Measurements from ENCODE around the gene ABCA13.
"Not testable (repeated sequence)": the region's sequence is repeated elsewhere in the genome, so short reads cannot be mapped to it uniquely, and the experiment has no call there.

Gene ABCA13

DNA sequence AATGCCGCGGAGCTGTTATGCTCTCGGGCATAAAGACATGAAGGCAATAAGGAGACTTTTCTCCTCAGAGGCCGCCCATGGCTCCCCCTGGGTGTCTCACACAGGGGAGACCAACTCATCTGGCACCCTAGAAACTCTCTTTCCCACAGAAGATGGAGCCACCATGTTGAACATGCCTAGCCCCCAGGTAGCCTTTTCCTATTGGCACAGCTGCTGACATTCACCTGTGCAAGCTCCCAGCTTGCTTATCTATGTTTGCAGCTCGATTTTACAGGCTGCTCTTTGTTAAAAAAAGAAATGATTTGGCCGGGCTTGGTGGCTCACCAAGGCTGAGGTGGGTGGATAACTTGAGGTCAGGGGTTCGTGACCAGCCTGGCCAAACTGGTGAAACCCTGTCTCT is 23.6 kb upstream of the ABCA13 start:
- 87 to 92% methylated on average over 7 of the region's 7 CpGs for WGBS, 2 experiments

DNA sequence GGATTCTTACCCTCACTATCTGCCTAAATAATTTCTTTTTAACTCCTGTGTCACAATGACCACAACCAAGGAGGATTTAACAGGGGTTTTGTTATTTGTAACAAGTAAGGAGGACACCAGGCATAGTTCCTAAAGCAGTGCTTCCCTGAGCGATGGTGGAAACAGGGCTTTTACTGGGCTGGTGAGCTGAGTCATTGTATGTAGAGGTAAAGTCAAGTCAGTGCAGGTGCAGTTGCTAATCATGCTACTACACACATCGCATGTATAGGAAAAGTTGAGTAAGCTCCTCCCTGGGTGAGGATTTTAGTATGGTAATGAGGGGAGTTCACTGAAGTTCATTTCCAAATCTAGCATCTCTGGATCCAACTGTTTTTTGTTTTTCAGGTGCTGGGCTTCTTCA is 22.9 kb upstream of the ABCA13 start:
- 96% methylated on average over 2 of the region's 2 CpGs for WGBS, 2 experiments
- Histone ChIP-seq H3K27me3 (ENCODE audit: control insufficient read depth, insufficient read depth, low read length, poor library complexity, severe bottlenecking) (no peaks in the 10 kb centered on the region), H3K27ac (ENCODE audit: insufficient read depth, low read depth, low read length, poor library complexity, severe bottlenecking) (no peak overlapping the region), H3K4me1 (ENCODE audit: control insufficient read depth, insufficient read depth, low read length) (no peaks in the 10 kb centered on the region), H3K4me3 (ENCODE audit: insufficient read depth, low read depth, low read length) (no peak overlapping the region), H3K9me3 (ENCODE audit: control insufficient read depth, low read length) (no peaks in the 10 kb centered on the region), H3K36me3 (ENCODE audit: control insufficient read depth, insufficient read depth, low read length) (no peaks in the 10 kb centered on the region)

More for the DNA sequence above, 23.6 kb upstream of the ABCA13 start:
- H3K9me3 ChIP-seq (ENCODE audit: control insufficient read depth, low read length); H3K27ac ChIP-seq (ENCODE audit: insufficient read depth, low read depth, low read length, poor library complexity, severe bottlenecking); H3K27me3 ChIP-seq (ENCODE audit: control insufficient read depth, insufficient read depth, low read length, poor library complexity, severe bottlenecking); H3K4me1 ChIP-seq (ENCODE audit: control insufficient read depth, insufficient read depth, low read length); H3K4me3 ChIP-seq (ENCODE audit: insufficient read depth, low read depth, low read length); H3K36me3 ChIP-seq (ENCODE audit: control insufficient read depth, insufficient read depth, low read length): not testable (repeated sequence)

DNA sequence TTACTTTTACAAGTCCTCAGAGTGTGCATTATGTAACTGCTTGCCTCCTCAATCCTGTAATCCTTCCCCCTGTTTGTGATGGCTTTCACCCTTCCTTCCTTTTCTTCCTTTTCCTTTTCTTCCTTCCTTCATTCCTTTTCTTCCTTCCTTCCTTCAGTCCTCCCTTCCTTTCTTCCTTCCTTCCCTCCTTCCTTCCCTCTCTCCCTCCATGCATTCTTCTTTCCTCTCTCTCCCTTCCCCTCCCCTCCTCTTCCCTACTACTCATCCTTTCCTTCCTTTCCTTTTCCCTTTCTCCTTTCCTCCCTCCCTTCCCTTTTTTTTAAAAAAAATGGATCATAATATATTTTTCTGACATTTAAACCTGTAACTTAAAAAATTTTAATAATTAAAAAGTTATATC is 22.2 kb upstream of the ABCA13 start:
- H3K27ac ChIP-seq (ENCODE audit: insufficient read depth, low read depth, low read length, poor library complexity, severe bottlenecking): no peak overlapping the region
- H3K36me3 ChIP-seq (ENCODE audit: control insufficient read depth, insufficient read depth, low read length): no peaks in the 10 kb centered on the region
- H3K4me1 ChIP-seq (ENCODE audit: control insufficient read depth, insufficient read depth, low read length): no peaks in the 10 kb centered on the region
- H3K4me3 ChIP-seq (ENCODE audit: insufficient read depth, low read depth, low read length): no peak overlapping the region
- no peaks in the 10 kb centered on the region for H3K9me3 ChIP-seq (ENCODE audit: control insufficient read depth, low read length)
- H3K27me3 ChIP-seq (ENCODE audit: control insufficient read depth, insufficient read depth, low read length, poor library complexity, severe bottlenecking): no peaks in the 10 kb centered on the region

DNA sequence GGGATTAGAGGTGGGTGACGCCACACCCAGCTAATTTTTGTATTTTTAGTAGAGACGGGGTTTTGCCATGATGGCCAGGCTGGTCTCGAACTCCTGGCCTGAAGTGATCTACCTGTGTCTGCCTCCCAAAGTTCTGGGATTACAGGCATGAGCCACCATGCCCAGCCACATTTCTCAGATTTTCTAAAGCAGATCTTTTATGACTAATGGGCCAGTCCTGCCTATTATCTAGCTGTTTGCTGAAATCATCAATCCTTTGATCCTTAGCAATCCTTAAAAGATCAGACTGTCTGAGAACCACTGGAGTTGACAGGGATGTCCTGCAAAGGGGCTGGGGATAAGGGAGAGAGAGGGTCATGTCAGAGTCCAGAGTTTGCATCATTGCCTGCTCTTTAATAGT is 21.2 kb upstream of the ABCA13 start:
- Histone ChIP-seq H3K36me3 (ENCODE audit: control insufficient read depth, insufficient read depth, low read length) (no peaks in the 10 kb centered on the region), H3K27me3 (ENCODE audit: control insufficient read depth, insufficient read depth, low read length, poor library complexity, severe bottlenecking) (no peaks in the 10 kb centered on the region), H3K4me1 (ENCODE audit: control insufficient read depth, insufficient read depth, low read length) (no peaks in the 10 kb centered on the region), H3K9me3 (ENCODE audit: control insufficient read depth, low read length) (no peaks in the 10 kb centered on the region), H3K27ac (ENCODE audit: insufficient read depth, low read depth, low read length, poor library complexity, severe bottlenecking) (no peak overlapping the region), H3K4me3 (ENCODE audit: insufficient read depth, low read depth, low read length) (no peak overlapping the region)
- WGBS, 2 experiments: 91 to 95% methylated on average over 3 of the region's 3 CpGs

DNA sequence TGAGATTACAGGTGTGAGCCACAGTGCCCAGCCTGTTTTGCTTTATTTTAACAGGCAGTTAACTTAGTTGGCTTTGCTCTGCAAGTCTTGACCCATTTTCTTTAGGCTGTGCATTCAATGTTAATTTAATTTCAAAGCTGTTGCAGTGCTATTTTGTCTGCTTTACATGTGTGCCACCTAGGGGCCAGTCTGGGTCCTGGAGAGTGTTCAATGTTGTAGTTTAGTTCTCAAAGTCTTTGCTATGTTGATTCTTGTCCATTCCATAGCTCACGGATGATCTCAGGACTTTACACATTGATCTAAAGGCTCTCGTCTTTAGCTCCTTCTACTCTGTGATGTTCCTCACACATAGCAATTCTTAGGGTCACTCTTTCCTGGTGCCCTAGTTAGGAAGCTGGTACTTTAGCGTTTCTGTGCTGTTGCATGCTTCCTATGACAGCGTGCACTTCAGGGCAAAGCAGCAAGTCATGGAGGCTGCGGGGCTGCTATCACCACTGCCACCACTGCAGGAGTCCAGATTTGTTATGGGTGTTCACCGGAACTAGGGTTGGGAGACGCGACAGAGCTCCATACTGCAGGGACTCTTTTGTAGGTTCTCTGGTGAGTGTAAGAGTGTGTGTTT is 16.4 kb upstream of the ABCA13 start:
- WGBS, 2 experiments: 92 to 93% methylated on average over 8 of the region's 8 CpGs
- Histone ChIP-seq H3K36me3 (ENCODE audit: control insufficient read depth, insufficient read depth, low read length) (no peaks in the 10 kb centered on the region), H3K4me3 (ENCODE audit: insufficient read depth, low read depth, low read length) (no peak overlapping the region)

DNA sequence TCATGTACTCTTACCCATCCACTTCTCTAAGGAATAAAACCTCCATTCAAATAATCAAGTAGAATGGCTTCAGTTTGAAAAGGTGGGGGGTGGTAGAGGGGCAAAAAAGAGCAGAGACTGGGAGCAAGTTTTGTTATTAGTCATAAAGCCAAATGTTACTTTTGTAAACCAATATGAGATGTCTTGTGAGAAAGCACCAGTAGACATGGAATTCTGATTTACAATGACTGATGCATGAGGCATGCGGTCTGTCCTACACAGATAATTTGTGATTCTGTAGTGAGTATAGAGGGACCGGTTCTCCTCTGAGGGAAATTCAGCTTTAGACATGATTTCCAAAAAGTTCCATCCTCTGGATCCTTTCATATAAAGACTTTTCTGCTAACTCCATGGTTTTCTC is 12.9 kb upstream of the ABCA13 start:
- H3K36me3 ChIP-seq (ENCODE audit: control insufficient read depth, insufficient read depth, low read length): no peaks in the 10 kb centered on the region
- no peaks in the 10 kb centered on the region for H3K9me3 ChIP-seq (ENCODE audit: control insufficient read depth, low read length)
- WGBS, 2 experiments: 90 to 92% methylated on average over 2 of the region's 2 CpGs
- no peak overlapping the region for H3K27ac ChIP-seq (ENCODE audit: insufficient read depth, low read depth, low read length, poor library complexity, severe bottlenecking)
- H3K4me3 ChIP-seq (ENCODE audit: insufficient read depth, low read depth, low read length): no peak overlapping the region
- H3K27me3 ChIP-seq (ENCODE audit: control insufficient read depth, insufficient read depth, low read length, poor library complexity, severe bottlenecking): no peaks in the 10 kb centered on the region
- no peaks in the 10 kb centered on the region for H3K4me1 ChIP-seq (ENCODE audit: control insufficient read depth, insufficient read depth, low read length)

More for the DNA sequence above, 16.4 kb upstream of the ABCA13 start:
- H3K27ac ChIP-seq (ENCODE audit: insufficient read depth, low read depth, low read length, poor library complexity, severe bottlenecking): no peak overlapping the region
- H3K27me3 ChIP-seq (ENCODE audit: control insufficient read depth, insufficient read depth, low read length, poor library complexity, severe bottlenecking): no peaks in the 10 kb centered on the region
- no peaks in the 10 kb centered on the region for H3K4me1 ChIP-seq (ENCODE audit: control insufficient read depth, insufficient read depth, low read length)
- no peaks in the 10 kb centered on the region for H3K9me3 ChIP-seq (ENCODE audit: control insufficient read depth, low read length)

DNA sequence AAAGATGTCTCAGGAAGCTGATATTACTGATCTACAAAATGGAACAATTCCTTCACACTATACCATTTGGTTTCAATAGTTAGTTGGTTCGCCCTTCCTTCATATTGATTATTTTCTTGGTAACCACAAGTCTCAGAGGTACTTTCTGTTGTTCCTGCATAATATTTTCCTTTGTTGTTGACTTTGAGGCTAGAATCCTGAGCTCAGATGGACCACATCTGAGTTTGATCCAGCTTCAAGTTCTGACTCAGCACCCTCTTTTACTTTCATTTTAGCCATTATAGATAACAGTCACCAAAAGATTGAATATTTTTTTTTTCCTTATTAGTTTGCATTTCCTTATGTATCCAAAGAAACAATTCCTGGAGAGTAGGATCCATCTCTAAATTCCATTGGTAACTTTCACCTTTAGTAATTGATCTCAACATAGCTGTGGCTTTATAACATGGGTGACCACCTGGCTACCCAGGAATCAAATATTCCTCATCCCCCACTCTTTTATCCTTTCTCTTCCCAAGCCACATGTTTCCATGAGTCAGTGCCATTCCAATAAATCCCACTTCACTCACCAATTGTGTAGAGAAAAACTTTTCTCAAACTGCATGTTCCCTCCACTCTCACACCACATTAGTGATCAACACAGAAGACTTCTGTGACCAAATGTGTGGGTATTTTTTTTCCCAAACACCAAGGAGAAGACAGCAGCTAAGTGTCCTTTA is 9.7 kb upstream of the ABCA13 start:
- Histone ChIP-seq H3K4me1 (ENCODE audit: control insufficient read depth, insufficient read depth, low read length) (no peaks in the 10 kb centered on the region), H3K9me3 (ENCODE audit: control insufficient read depth, low read length) (no peaks in the 10 kb centered on the region), H3K27me3 (ENCODE audit: control insufficient read depth, insufficient read depth, low read length, poor library complexity, severe bottlenecking) (no peaks in the 10 kb centered on the region), H3K4me3 (ENCODE audit: insufficient read depth, low read depth, low read length) (no peak overlapping the region), H3K36me3 (ENCODE audit: control insufficient read depth, insufficient read depth, low read length) (no peaks in the 10 kb centered on the region), H3K27ac (ENCODE audit: insufficient read depth, low read depth, low read length, poor library complexity, severe bottlenecking) (no peak overlapping the region)
- WGBS, 2 experiments: 90 to 92% methylated on average over 1 of the region's 1 CpG

DNA sequence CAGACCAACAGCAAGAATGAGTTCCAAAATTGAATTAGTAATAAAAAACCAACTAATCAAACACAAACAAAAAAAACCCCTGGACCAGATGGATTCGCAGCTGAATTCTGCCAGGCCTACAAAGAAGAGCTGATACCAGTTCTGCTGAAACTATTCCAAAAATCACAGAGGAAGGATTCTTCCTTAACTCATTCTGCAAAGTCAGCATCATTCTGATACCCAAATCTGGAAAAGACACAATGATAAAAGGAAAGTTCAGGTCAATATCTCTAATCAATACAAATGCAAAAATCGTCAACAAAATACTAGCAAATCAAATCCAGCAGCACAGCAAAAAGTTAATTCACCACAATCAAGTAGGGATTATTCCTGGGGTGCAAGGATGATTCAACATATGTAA is 6.1 kb upstream of the ABCA13 start:
- H3K4me1 ChIP-seq (ENCODE audit: control insufficient read depth, insufficient read depth, low read length): no peaks in the 10 kb centered on the region
- no peak overlapping the region for H3K4me3 ChIP-seq (ENCODE audit: insufficient read depth, low read depth, low read length)
- WGBS, 2 experiments: 89 to 93% methylated on average over 2 of the region's 2 CpGs
- no peak overlapping the region for H3K27ac ChIP-seq (ENCODE audit: insufficient read depth, low read depth, low read length, poor library complexity, severe bottlenecking)
- H3K36me3 ChIP-seq (ENCODE audit: control insufficient read depth, insufficient read depth, low read length): no peaks in the 10 kb centered on the region
- H3K27me3 ChIP-seq (ENCODE audit: control insufficient read depth, insufficient read depth, low read length, poor library complexity, severe bottlenecking): no peaks in the 10 kb centered on the region
- H3K9me3 ChIP-seq (ENCODE audit: control insufficient read depth, low read length): no peaks in the 10 kb centered on the region

DNA sequence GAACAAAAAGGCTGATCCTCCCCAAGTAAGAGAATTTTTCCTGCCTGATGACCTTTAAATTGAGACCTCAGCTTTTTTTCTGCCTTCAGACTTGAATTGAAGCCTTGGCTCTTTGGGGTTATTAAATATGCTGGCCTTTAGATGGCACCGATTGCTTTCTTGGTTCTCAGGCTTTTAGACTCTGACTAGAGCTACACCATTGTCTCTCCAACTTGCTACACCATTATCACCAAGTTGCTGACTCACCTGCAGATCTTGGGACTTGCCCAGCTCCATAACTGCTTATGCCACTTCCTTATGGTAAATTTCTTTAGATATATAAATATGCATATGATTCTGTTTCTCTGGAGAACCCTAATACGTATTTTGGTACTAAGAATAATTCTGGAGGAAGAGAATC is 3.1 kb upstream of the ABCA13 start:
- Histone ChIP-seq H3K36me3 (ENCODE audit: control insufficient read depth, insufficient read depth, low read length) (no peaks in the 10 kb centered on the region), H3K4me3 (ENCODE audit: insufficient read depth, low read depth, low read length) (no peak overlapping the region), H3K27ac (ENCODE audit: insufficient read depth, low read depth, low read length, poor library complexity, severe bottlenecking) (no peak overlapping the region), H3K27me3 (ENCODE audit: control insufficient read depth, insufficient read depth, low read length, poor library complexity, severe bottlenecking) (no peaks in the 10 kb centered on the region), H3K4me1 (ENCODE audit: control insufficient read depth, insufficient read depth, low read length) (no peaks in the 10 kb centered on the region), H3K9me3 (ENCODE audit: control insufficient read depth, low read length) (no peaks in the 10 kb centered on the region)
- 48 to 50% methylated on average over 2 of the region's 2 CpGs for WGBS, 2 experiments

DNA sequence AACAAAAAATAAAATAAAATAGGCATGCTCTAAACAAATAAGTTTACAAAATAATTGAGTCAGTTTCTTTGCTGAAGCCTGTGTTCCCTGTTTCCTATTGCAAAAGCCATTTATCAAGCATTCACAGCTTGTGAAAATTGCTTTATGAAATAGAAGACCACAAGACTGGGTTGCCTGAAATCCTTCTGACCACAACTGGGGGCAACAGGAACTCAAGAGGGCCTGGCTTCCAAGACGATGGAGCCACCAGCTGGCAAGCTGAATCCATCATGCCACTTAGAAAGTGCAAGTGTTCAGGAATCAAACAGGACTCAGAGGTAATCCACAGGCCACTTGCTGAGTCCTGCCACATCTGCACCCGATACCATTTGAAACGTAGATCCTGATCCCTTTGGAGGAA is 752 bp upstream of the ABCA13 start:
- WGBS, 2 experiments: 94 to 95% methylated on average over 3 of the region's 3 CpGs
- no peak overlapping the region for H3K27ac ChIP-seq (ENCODE audit: insufficient read depth, low read depth, low read length, poor library complexity, severe bottlenecking)
- no peak overlapping the region for H3K4me3 ChIP-seq (ENCODE audit: insufficient read depth, low read depth, low read length)
- no peaks in the 10 kb centered on the region for H3K27me3 ChIP-seq (ENCODE audit: control insufficient read depth, insufficient read depth, low read length, poor library complexity, severe bottlenecking)
- H3K9me3 ChIP-seq (ENCODE audit: control insufficient read depth, low read length): no peaks in the 10 kb centered on the region
- no peaks in the 10 kb centered on the region for H3K36me3 ChIP-seq (ENCODE audit: control insufficient read depth, insufficient read depth, low read length)
- no peaks in the 10 kb centered on the region for H3K4me1 ChIP-seq (ENCODE audit: control insufficient read depth, insufficient read depth, low read length)
